ENCODE measurements around the gene CAPN1. TPM values are rescaled to one million over a fixed set of nuclear protein-coding genes. Genes with fewer than 3 reads are reported as not detected.

CAPN1 gene
- total and polyA plus RNA-seq, 2 experiments from 2014 or later, result 106 to 145 TPM

- Histone ChIP-seq H3F3A (ENCODE audit: insufficient read depth) (peaks cover 26% of the 10 kb centered on the region), H3K9ac (no peak overlapping the region), H2AFZ (no peak overlapping the region), H4K20me1 (ENCODE audit: insufficient read depth) (no peaks in the 10 kb centered on the region), H3K4me3 (no peak overlapping the region), H3K9me2 (ENCODE audit: insufficient read depth) (no peaks in the 10 kb centered on the region), H3K27ac (no peak overlapping the region), H3K4me2 (ENCODE audit: unreplicated experiment) (no peak overlapping the region), H3K9me3 (ENCODE audit: low read depth) (no peaks in the 10 kb centered on the region), H3K4me1 (ENCODE audit: insufficient read depth) (peaks cover 11% of the 10 kb centered on the region), H3K79me2 (ENCODE audit: insufficient read depth) (no peaks in the 10 kb centered on the region), H3K36me3 (ENCODE audit: low read depth) (no peaks in the 10 kb centered on the region), H3K27me3 (replicated peaks; ENCODE audit: insufficient read depth) (no peaks in the 10 kb centered on the region)
- no peak for DNase-seq
- 87 to 90% methylated on average over 9 of the region's 9 CpGs for WGBS, 2 experiments (ENCODE audit: low coverage in 1 of 2, low lambda C conversion rate in 2 of 2, missing lambda C conversion rate in 2 of 2)
- TF ChIP-seq EZH2phosphoT487 (IDR thresholded peaks at IDR 0.05; ENCODE audit: insufficient read depth, low read depth) (no peak), EZH2 (IDR thresholded peaks at IDR 0.05; ENCODE audit: insufficient read depth, poor library complexity, severe bottlenecking) (no peak)
- in situ Hi-C loops (cut with MboI), result no loop called here
Observed at GRCh38 chr11:65218446-65218845, 36.7 kb downstream of the CAPN1 start.

DNA sequence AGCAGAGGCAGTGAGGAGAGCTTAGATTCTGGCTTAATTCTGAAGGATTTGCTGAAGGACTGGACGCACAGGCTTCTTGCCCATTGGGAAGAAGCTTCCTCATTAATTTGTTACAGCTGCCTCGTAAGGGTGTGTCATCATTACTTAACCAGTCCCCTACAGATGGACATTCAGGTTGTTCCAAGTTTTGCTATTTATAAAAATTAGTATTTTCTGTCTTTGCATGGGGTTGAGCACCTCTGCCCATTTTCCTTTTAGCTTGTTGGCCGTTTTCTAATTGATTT lies 38.1 kb downstream of the CAPN1 start:
- Histone ChIP-seq H3K4me3 (no peak overlapping the region), H3K9me2 (ENCODE audit: insufficient read depth) (no peaks in the 10 kb centered on the region), H3K27ac (no peak overlapping the region), H3F3A (ENCODE audit: insufficient read depth) (peaks cover 19% of the 10 kb centered on the region; the same call in 1 of the 2 replicates), H3K79me2 (ENCODE audit: insufficient read depth) (no peaks in the 10 kb centered on the region), H3K36me3 (ENCODE audit: low read depth) (no peaks in the 10 kb centered on the region), H4K20me1 (ENCODE audit: insufficient read depth) (no peaks in the 10 kb centered on the region), H3K4me1 (ENCODE audit: insufficient read depth) (peaks cover 15% of the 10 kb centered on the region), H3K9ac (no peak overlapping the region), H3K27me3 (replicated peaks; ENCODE audit: insufficient read depth) (no peaks in the 10 kb centered on the region), H3K9me3 (ENCODE audit: low read depth) (no peaks in the 10 kb centered on the region), H2AFZ (no peak overlapping the region), H3K4me2 (ENCODE audit: unreplicated experiment) (peak overlapping the region; percentile 28)
- peak; percentile 83 for DNase-seq
- 1 to 5% methylated on average over 3 of the region's 3 CpGs for WGBS, 2 experiments (ENCODE audit: low coverage in 1 of 2, low lambda C conversion rate in 2 of 2, missing lambda C conversion rate in 2 of 2)
- in situ Hi-C loops (cut with MboI), result no loop called here
- no peak for TF ChIP-seq EZH2 (IDR thresholded peaks at IDR 0.05; ENCODE audit: insufficient read depth, poor library complexity, severe bottlenecking)
- no peak for TF ChIP-seq EZH2phosphoT487 (IDR thresholded peaks at IDR 0.05; ENCODE audit: insufficient read depth, low read depth)

DNA sequence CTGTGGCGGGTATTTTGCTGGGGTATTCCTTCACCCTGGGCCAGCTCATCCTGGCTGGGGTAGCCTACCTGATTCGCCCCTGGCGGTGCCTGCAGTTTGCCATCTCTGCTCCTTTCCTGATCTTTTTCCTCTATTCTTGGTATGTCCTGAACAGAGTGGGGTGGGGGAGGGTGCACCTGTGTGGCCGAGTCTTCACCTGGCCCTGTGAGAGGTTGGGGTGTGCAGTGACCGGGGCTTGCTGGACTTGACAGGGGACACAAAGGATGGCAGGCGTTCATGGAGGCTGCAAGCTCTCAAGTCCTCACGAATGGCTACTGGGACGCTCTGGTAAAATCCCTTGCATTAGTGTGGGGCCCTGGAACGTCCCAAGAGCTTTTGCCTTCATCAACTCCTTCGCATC lies 39.3 kb downstream of the CAPN1 start:
- DNase-seq, result no peak
- in situ Hi-C loops (cut with MboI), result no loop called here
- Histone ChIP-seq H3K79me2 (ENCODE audit: insufficient read depth) (no peaks in the 10 kb centered on the region), H3K9me3 (ENCODE audit: low read depth) (no peaks in the 10 kb centered on the region), H3K4me2 (ENCODE audit: unreplicated experiment) (no peak overlapping the region), H2AFZ (no peak overlapping the region), H3F3A (ENCODE audit: insufficient read depth) (peaks cover 13% of the 10 kb centered on the region; the same call in 1 of the 2 replicates), H3K9ac (no peak overlapping the region), H4K20me1 (ENCODE audit: insufficient read depth) (no peaks in the 10 kb centered on the region), H3K4me3 (no peak overlapping the region), H3K27ac (no peak overlapping the region), H3K36me3 (ENCODE audit: low read depth) (no peaks in the 10 kb centered on the region), H3K9me2 (ENCODE audit: insufficient read depth) (no peaks in the 10 kb centered on the region), H3K4me1 (ENCODE audit: insufficient read depth) (peaks cover 25% of the 10 kb centered on the region), H3K27me3 (replicated peaks; ENCODE audit: insufficient read depth) (no peaks in the 10 kb centered on the region)
- no peak for TF ChIP-seq EZH2phosphoT487 (IDR thresholded peaks at IDR 0.05; ENCODE audit: insufficient read depth, low read depth)
- TF ChIP-seq EZH2 (IDR thresholded peaks at IDR 0.05; ENCODE audit: insufficient read depth, poor library complexity, severe bottlenecking), result no peak
- 96 to 98% methylated on average over 10 of the region's 10 CpGs for WGBS, 2 experiments (ENCODE audit: low coverage in 1 of 2, low lambda C conversion rate in 2 of 2, missing lambda C conversion rate in 2 of 2)

GRCh38 chr11:65223011-65223410 lies 41.3 kb downstream of the CAPN1 start:
- TF ChIP-seq EZH2 (IDR thresholded peaks at IDR 0.05; ENCODE audit: insufficient read depth, poor library complexity, severe bottlenecking), result no peak
- TF ChIP-seq EZH2phosphoT487 (IDR thresholded peaks at IDR 0.05; ENCODE audit: insufficient read depth, low read depth), result no peak
- Histone ChIP-seq H3K4me2 (ENCODE audit: unreplicated experiment) (no peak overlapping the region), H3K27me3 (replicated peaks; ENCODE audit: insufficient read depth) (no peaks in the 10 kb centered on the region), H2AFZ (no peak overlapping the region), H3K36me3 (ENCODE audit: low read depth) (no peaks in the 10 kb centered on the region), H3K4me3 (no peak overlapping the region), H3K9ac (no peak overlapping the region), H3F3A (ENCODE audit: insufficient read depth) (peaks cover 13% of the 10 kb centered on the region; the same call in 1 of the 2 replicates), H3K79me2 (ENCODE audit: insufficient read depth) (no peaks in the 10 kb centered on the region), H3K9me3 (ENCODE audit: low read depth) (no peaks in the 10 kb centered on the region), H4K20me1 (ENCODE audit: insufficient read depth) (no peaks in the 10 kb centered on the region), H3K4me1 (ENCODE audit: insufficient read depth) (peaks cover 27% of the 10 kb centered on the region), H3K9me2 (ENCODE audit: insufficient read depth) (no peaks in the 10 kb centered on the region), H3K27ac (no peak overlapping the region)
- 93 to 96% methylated on average over 8 of the region's 8 CpGs for WGBS, 2 experiments (ENCODE audit: low coverage in 1 of 2, low lambda C conversion rate in 2 of 2, missing lambda C conversion rate in 2 of 2)
- in situ Hi-C loops (cut with MboI), result no loop called here
- DNase-seq, result no peak

- H2AFZ ChIP-seq, result peak overlapping the region; percentile 96
- peak overlapping the region; percentile 71 for H3K9ac ChIP-seq
- H3K79me2 ChIP-seq (ENCODE audit: insufficient read depth), result no peaks in the 10 kb centered on the region
- in situ Hi-C loops (cut with MboI), result no loop called here
- no peaks in the 10 kb centered on the region for H3K9me3 ChIP-seq (ENCODE audit: low read depth)
- H3K36me3 ChIP-seq (ENCODE audit: low read depth), result no peaks in the 10 kb centered on the region
- peaks cover 8% of the 10 kb centered on the region; the same call in 1 of the 2 replicates for H3F3A ChIP-seq (ENCODE audit: insufficient read depth)
- H4K20me1 ChIP-seq (ENCODE audit: insufficient read depth), result no peaks in the 10 kb centered on the region
- H3K27ac ChIP-seq, result peak overlapping the region; percentile 47
- 8 to 25% methylated on average over 2 to 5 of the region's 5 CpGs for WGBS, 2 experiments (ENCODE audit: low coverage in 1 of 2, low lambda C conversion rate in 2 of 2, missing lambda C conversion rate in 2 of 2)
- H3K9me2 ChIP-seq (ENCODE audit: insufficient read depth), result no peaks in the 10 kb centered on the region
- TF ChIP-seq EZH2phosphoT487 (IDR thresholded peaks at IDR 0.05; ENCODE audit: insufficient read depth, low read depth) (no peak), EZH2 (IDR thresholded peaks at IDR 0.05; ENCODE audit: insufficient read depth, poor library complexity, severe bottlenecking) (no peak)
- DNase-seq, result peak; percentile 92
- peak overlapping the region; percentile 76; the same call in 1 of the 2 replicates for H3K4me3 ChIP-seq
- peaks cover 19% of the 10 kb centered on the region for H3K4me1 ChIP-seq (ENCODE audit: insufficient read depth)
- no peaks in the 10 kb centered on the region for H3K27me3 ChIP-seq (replicated peaks; ENCODE audit: insufficient read depth)
- peak overlapping the region; percentile 94 for H3K4me2 ChIP-seq (ENCODE audit: unreplicated experiment)
Observed at GRCh38 chr11:65224930-65225278, 43.2 kb downstream of the CAPN1 start.
